Measurements from ENCODE around the gene SCN10A. TPM values are rescaled to one million over a fixed set of nuclear protein-coding genes. Genes with fewer than 3 reads are reported as not detected.

The SCN10A gene
- total and polyA plus RNA-seq, 9 of the 15 experiments (the other 6 are each of a cell fraction or from before 2014, with no cell fraction given) = not detected

GRCh38 chr3:38805765-38806386 lies 10.1 kb downstream of the SCN10A start (continued):
- TF ChIP-seq DLX4 (CRISPR knock-in tag; IDR thresholded peaks at IDR 0.05) (no peak), ZNF639 (CRISPR knock-in tag; conservative IDR thresholded peaks at IDR 0.05 in 1 of 2, IDR thresholded peaks at IDR 0.05 in 1 of 2) (peak; percentile 90 to 98), PURB (CRISPR knock-in tag; IDR thresholded peaks at IDR 0.05; ENCODE audit: low read depth) (no peak), NFATC3 (IDR thresholded peaks at IDR 0.05) (no peak), TEAD2 (tag; IDR thresholded peaks at IDR 0.05) (peak; percentile 60), AFF1 (IDR thresholded peaks at IDR 0.05; ENCODE audit: low read depth in 1 of 2, partially characterized antibody in 2 of 2) (peak in 1 of 2 experiments; percentile 100), PTTG1 (tag; IDR thresholded peaks at IDR 0.05; ENCODE audit: low read depth) (0 out of 2 replicates have a peak, but pooled peaks have one; percentile 48), ZNF184 (CRISPR knock-in tag; IDR thresholded peaks at IDR 0.05) (no peak), RREB1 (CRISPR knock-in tag; IDR thresholded peaks at IDR 0.05) (no peak), MYBL2 (IDR thresholded peaks at IDR 0.05; ENCODE audit: low read depth) (no peak), MYBL2 (CRISPR knock-in tag; IDR thresholded peaks at IDR 0.05; ENCODE audit: borderline replicate concordance) (no peak), E2F4 (CRISPR knock-in tag; IDR thresholded peaks at IDR 0.05; ENCODE audit: low read depth) (peak; percentile 91), ZNF431 (CRISPR knock-in tag; IDR thresholded peaks at IDR 0.05) (peak; percentile 88), SAFB (IDR thresholded peaks at IDR 0.05; ENCODE audit: borderline replicate concordance, low read depth, low read length) (no peak)
